GM18858 (cell line): Measurements from ENCODE around the gene OBSCN.

Experiments
- ATAC-seq: cut with Tn5 transposase; IDR thresholded peaks from one replicate; pipeline ENCODE4 v1.9.1; 2021; ENCODE audit not compliant: unreplicated experiment

The OBSCN gene

DNA sequence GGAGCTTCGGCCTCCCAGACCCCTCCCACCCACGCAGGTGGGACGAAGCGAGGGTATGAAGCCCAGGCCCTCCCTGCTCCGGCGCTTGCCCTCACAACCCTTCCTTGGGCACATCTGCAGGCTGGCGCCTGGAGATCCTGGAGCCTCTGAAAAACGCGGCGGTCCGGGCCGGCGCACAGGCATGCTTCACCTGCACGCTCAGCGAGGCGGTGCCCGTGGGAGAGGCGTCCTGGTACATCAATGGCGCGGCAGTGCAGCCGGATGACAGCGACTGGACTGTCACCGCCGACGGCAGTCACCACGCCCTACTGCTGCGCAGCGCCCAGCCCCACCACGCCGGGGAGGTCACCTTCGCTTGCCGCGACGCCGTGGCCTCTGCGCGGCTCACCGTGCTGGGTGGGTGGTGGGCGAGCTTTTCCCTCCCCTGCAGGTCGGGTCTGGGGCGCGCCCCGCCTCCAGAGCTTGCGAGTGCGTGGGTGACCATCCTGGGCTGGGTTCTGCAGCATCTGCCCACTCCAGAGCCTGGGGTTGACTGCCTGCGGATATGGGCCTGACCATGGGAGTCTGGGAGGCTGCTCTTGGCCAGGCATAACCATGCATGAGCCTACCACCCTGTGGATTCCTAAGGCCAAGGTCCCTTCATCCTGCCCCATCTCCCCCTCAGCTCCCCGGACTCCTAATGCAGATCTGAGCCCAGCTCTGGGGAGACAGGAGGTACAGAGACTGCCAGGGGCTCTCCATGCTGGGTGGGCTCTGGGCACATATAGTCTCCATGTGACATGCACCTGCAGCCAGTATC is 108.9 kb downstream of the OBSCN start:
- ATAC-seq: no peak

DNA sequence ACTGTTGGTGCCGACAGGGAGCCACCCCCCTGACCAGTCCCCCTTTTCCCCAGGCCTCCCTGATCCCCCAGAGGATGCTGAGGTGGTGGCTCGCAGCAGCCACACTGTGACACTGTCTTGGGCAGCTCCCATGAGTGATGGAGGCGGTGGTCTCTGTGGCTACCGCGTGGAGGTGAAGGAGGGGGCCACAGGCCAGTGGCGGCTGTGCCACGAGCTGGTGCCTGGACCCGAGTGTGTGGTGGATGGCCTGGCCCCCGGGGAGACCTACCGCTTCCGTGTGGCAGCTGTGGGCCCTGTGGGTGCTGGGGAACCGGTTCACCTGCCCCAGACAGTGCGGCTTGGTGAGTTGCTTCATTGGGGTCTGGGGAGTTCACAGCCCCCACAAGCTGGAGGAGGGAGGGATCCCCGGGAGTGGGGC is 109.6 kb downstream of the OBSCN start:
- ATAC-seq: no peak

DNA sequence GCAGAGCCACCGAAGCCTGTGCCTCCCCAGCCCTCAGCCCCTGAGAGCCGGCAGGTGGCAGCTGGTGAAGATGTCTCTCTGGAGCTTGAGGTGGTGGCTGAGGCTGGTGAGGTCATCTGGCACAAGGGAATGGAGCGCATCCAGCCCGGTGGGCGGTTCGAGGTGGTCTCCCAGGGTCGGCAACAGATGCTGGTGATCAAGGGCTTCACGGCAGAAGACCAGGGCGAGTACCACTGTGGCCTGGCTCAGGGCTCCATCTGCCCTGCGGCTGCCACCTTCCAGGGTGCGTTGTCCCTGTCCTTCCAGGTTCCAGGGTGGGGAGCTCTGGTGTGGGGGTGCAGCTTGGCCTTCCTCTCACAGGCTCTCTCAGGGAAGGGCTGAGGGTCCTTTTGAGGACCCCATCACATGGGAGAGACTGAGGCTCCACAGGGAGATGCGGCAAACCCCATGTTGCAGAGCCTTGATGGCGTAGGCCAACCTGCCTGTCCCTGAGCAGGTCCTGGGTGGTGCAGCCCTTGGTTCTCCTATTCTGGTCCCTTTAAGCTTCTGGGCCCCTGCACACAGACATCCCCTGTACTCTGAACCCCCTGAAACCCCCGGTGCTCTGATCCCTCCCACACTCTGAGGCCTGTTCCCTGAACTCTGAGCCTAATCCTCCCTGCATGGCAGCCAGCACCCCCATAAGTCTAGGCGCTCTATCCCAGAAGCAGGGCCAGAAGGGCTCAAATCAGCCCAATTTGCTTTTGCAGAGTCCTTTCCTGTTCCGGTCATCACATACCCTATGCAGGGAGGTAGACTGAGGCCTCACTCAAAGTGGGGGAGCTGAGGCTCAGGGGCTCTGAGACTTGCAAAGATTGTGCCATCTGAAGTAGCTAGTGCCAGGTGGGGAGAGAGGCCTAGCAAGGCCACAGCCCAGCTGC is 110.3 kb downstream of the OBSCN start:
- no peak for ATAC-seq

DNA sequence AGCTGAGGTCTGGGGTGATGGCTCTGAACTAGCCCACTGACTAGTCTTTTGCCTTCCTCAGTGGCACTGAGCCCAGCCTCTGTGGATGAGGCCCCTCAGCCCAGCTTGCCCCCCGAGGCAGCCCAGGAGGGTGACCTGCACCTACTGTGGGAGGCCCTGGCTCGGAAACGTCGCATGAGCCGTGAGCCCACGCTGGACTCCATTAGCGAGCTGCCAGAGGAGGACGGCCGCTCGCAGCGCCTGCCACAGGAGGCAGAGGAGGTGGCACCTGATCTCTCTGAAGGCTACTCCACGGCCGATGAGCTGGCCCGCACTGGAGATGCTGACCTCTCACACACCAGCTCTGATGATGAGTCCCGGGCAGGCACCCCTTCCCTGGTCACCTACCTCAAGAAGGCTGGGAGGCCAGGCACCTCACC is 111.0 kb downstream of the OBSCN start:
- no peak for ATAC-seq

DNA sequence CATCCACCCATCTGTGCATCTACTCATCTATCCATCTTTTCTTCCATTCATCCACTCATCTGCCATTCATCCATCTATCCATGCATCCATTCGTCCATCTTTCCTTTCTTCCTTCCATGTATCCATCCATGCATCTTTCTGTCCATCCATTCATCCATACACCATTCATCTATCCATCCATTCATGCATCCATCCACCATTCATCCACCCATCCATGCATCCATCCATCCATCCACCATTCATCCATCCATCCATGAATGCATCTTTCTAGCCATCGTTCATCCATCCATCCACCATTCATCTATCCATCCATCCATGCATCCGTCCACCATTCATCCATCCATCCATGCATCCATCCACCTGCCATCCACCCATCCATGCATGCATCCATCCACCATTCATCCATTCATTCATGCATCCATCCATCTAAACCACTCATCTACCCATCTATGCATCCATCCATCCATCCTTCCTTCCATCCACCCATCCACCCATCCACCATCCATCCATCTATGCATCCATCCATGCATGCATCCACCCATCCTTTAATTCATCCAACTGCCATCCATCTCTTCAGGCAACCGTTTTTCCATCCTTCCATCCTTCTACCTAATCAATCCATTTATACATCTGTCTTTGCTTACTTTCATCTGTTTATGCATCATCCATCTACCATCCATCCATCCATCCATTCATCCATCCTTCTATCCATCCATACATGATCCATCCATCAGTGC is 111.7 kb downstream of the OBSCN start:
- ATAC-seq: no peak

DNA sequence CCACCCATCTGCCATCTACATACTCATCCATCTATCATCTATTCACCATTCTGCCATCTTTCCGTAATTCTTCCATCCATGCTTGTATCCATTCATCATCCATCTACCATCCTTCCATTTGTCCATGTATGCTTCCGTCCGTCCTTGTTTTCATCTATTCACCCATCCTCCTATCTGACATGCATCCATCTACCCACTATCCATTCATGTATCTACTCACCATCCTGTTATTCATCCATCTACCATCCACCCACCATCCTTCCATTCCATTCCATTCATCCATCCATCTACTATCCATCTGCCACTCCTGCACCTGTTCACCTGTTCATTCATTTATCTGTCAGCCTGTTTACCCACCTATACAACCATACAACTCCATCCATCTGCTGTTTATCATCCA is 112.5 kb downstream of the OBSCN start:
- no peak for ATAC-seq

DNA sequence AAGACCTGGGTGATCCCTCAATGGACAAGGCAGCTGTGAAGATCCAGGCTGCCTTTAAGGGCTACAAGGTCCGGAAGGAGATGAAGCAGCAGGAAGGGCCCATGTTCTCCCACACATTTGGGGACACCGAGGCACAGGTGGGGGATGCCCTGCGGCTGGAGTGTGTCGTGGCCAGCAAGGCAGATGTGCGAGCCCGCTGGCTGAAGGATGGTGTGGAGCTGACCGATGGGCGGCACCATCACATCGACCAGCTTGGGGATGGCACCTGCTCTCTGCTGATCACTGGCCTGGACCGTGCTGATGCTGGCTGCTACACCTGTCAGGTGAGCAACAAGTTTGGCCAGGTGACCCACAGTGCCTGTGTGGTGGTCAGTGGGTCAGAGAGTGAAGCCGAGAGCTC is 113.6 kb downstream of the OBSCN start:
- ATAC-seq: no peak

DNA sequence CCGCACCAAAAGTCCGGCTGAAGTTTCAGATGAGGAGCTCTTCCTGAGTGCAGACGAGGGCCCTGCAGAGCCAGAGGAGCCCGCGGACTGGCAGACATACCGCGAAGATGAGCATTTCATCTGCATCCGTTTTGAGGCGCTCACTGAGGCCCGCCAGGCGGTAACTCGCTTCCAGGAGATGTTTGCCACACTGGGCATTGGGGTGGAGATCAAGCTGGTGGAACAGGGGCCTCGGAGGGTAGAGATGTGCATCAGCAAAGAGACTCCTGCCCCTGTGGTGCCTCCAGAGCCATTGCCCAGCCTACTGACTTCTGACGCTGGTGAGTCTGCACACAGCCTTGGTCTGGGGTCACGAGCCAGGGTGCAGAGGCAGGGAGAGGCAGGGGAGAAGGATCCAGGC is 114.1 kb downstream of the OBSCN start:
- ATAC-seq: no peak

DNA sequence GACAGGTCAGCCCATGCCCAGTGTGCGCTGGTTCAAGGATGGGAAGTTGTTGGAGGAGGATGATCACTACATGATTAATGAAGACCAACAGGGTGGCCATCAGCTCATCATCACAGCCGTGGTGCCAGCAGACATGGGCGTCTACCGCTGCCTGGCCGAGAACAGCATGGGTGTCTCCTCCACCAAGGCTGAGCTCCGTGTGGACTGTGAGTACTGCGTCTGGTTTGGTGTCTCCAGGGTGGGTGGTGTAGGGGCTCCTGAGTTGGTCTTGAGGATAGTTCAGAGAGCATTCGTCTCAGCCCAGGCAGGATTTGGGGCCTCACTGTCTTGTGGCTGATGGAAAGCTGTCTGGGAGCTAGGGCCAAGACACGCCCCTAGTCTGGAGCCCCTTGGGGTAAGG is 115.6 kb downstream of the OBSCN start:
- ATAC-seq: no peak

DNA sequence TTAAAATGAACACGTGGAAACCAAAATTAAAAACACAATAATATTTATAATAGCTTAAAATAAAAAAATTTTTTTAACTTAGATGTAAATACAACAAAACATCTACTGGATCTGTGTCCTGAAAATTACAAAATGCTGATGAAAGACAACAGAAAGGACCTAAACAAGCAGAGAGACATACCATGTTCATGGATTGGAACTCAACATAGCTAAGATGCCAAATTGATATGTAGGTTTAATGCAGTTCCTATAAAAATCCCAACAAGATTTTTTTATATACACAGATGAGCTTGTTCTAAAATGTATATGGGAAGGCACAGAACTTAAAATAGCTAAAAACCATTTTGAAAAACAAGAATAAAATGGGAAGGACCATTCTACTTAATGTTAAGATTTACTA is 117.4 kb downstream of the OBSCN start:
- ATAC-seq: no peak

DNA sequence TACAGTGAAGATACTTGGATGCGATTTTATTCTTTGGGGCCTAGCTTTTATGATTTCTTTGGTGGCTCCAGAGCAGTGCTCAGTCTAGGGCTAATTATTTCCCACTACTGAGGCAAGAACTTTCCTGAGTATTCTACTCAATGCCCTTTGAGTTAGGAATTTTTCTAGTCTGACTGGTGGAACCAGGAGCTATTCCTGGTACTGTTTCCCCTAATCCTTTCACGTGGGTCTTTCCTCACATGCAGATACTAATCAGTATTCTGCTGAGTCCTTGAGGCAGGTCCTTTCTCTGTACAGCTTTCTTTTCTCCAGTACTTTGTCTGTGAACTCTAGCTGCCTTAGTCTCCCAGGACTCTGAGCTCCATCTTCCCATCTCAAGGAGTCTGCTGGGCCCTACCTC is 122.0 kb downstream of the OBSCN start:
- ATAC-seq: no peak

DNA sequence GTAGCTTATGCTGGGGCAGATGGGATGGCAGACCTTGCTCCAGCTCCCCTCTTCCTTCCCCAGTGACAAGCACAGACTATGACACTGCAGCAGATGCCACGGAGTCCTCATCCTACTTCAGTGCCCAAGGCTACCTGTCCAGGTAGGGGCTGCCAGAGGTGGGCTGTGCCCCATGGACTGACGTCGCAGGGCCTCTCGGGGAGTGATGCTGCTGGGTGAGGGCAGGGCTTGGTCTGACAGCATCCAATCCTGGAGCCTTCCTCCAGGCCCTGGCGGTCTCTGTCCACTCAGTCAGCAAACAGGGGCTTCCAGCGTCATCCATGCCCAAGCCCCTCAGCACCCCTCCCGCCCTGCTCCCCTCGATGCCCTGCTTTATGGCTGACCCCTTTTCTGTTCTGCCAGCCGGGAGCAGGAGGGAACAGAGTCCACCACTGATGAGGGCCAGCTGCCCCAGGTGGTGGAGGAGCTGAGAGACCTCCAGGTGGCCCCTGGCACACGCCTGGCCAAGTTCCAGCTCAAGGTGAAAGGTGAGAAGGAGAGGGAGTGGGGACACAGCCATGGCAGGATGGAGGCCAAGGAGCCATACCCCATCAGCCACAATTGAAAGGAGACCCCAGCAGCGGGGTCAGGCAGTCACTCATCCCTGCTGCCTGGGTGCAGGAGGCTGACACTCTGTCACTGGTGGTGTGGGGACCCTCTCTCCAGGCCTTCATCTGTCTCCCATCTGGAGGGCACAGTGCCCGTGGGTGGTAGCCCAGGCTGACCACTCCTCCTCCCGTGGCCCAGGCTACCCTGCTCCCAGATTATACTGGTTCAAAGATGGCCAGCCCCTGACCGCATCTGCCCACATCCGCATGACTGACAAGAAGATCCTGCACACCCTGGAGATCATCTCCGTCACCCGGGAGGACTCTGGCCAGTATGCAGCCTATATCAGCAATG is 125.2 kb downstream of the OBSCN start:
- no peak for ATAC-seq

DNA sequence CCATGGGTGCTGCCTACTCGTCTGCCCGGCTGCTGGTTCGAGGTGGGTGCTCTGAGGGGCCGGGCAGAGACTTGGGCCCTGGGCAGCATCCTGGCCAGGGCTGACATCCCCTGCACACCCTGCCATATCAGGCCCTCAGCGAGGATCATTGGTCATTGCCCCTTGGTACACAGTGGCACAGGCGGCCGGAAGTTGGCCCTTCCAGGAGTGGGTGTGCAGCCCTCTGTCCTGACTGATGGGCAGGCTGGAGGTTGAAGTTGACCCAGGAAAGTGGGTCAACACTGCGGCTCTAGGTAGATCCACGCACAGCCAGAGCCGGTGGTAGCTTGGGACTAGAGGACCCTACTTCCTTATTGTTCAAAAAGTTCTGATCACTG is 125.9 kb downstream of the OBSCN start:
- no peak for ATAC-seq

DNA sequence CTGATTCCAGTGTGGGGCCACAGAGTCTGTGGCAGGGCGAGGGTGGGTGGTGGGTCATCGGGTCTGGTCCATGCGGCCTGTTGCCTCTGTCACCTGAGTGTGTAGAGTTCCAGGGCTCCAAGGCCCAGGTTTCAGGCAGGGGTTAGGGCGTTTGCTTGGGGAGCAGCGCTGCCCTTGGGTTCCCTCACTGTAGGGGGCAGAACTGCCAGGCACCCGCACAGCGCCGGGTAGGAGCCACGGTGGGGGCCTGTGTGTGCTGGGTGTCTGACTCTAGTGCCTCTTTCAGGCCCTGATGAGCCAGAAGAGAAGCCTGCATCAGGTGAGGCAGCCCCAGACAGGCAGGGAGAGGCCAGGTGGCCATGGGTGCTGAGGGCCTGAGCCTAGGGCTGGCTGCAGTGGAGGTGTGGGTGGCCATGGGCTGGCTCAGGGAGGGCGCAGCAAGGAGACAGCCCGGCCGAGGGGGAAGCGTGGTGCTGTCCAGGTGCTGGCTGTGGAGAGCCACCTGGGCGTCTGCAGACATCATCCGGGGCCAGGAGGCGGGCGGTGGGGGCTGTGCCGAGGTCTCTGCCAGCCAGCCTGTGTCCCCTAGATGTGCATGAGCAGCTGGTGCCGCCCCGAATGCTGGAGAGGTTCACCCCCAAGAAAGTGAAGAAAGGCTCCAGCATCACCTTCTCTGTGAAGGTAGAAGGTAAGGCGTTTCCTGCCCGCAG is 126.5 kb downstream of the OBSCN start:
- ATAC-seq: no peak

DNA sequence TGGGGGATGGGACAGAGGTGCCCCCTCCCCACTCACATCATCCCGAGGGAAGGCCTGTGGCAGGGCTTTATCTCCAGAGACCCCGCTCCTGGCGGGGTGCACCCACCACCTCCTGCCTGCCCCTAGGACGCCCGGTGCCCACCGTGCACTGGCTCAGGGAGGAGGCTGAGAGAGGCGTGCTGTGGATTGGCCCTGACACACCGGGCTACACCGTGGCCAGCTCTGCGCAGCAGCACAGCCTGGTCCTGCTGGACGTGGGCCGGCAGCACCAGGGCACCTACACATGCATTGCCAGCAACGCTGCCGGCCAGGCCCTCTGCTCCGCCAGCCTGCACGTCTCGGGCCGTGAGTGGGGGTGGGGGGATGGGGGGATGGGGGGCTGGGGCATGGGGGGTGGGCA is 127.1 kb downstream of the OBSCN start:
- ATAC-seq: no peak

DNA sequence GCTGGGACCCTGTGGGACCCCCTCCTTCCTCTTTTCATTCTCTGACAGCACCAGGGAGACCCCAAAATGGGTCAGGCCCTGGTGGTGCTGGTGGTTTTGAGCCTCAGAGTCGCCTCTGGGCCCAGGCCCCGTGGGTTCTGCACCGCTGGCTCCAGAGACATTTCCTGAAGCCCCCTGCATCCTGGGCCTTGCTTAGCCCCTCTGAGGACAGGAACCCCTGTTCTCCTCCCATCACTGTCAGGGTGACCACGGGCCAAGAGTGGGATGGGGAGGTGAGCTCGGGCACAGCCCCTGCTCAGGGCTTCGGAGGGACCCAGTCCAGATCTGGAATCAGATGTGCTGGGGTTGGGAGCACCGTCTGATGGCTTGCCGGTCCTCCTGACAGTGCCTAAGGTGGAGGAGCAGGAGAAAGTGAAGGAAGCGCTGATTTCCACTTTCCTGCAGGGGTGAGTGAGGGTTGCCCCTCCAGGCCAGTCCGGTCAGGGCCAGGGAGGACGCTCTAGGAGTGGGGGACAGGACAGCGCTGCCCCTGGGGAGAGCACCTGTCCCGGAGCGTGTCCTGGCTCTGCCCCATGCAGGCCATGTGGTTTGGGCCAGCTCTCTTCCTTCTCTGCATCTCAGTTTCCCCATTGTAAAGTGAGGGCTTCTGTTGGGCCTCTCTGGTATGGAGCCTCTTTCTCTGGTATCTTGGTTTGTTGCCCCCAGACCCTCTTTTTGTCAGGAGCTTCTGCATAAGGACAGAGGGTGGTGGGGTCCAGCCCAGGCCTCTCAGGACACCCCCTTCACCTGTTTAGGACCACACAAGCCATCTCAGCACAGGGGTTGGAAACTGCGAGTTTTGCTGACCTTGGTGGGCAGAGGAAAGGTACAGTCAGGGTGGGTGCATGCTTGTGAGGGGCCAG is 127.8 kb downstream of the OBSCN start:
- ATAC-seq: no peak

DNA sequence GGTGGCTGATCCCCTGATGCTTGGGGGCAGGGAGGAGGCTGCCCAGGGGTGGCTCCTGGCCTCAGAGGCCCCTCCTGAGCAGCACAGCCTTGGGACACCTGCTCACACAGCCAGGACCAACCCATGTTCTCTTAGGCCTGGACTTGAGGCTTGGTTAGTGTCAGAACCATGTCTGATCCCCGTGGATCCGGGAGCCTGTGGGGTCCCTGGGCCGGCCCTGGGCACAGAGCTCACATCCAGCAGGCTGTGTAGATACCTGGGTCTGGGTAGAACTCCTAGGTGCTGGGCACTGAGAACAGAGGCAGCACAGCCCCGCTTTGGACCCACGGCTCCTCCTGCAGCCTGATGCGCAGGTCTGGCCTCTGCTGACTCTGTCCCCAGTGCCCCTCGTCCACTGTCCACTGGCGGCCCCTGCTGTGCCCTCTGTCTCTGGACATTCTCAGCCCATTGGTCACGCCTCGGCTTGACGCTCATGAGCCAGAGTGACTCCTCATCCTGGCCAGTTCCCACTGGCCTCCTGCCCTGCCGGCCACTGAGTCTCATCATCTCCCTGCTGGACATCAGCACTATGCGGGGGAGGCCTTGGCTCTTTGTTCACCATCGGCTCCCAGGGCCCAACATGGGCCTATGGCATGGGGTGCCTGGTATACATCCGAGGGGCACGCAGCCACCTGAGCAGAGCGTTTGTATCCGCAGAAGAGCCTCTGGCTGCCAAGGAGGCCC is 128.6 kb downstream of the OBSCN start:
- ATAC-seq: no peak

DNA sequence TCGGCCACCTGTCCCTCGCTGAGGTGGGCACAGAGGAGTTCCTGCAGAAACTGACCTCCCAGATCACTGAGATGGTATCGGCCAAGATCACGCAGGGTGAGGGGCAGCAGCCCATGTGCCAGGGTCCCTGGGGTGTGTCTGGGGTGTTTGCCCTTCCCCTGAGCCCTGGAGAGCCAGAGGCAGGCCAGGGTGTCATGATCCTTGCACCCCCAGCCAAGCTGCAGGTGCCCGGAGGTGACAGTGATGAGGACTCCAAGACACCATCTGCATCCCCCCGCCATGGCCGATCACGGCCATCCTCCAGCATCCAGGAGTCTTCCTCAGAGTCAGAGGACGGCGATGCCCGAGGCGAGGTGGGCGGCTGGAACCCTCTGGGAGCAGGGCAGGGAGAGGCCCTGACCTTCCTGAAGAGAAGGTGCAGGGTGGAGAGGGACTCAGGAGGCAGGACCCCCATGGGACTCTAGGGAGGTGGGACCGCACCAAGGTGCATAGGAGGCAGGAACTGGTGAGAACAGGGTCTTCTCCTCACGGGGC is 129.3 kb downstream of the OBSCN start:
- no peak for ATAC-seq
